Thyroid gland (tissue), 4 donors: ENCODE data around the gene AKAP12. TPM values are rescaled to one million over a fixed set of nuclear protein-coding genes. Genes with fewer than 3 reads are reported as not detected.

Experiments used
- DNase-seq, 2 donors: peaks; one replicate each; pipeline ENCODE4 v3.0.0-alpha.2; 2019
- H3K27ac ChIP-seq, 3 donors: fragments of 200-600 bp; sonication (generic); 1 replicate in 2 of 3; 2 replicates in 1 of 3; pipeline ENCODE4 v1.5.1; 2016 to 2019; ENCODE audit warnings: mild to moderate bottlenecking in 1 of 3, moderate library complexity in 1 of 3
- H3K27me3 ChIP-seq: fragments of 200-600 bp; sonication (generic); one replicate; pipeline ENCODE4 v1.5.1; 2019
- H3K36me3 ChIP-seq, 2 donors: fragments of 200-600 bp; sonication (generic); one replicate each; pipeline ENCODE4 v1.5.1; 2016 to 2019
- H3K4me1 ChIP-seq, 2 donors: fragments of 200-600 bp; sonication (generic); one replicate each; pipeline ENCODE4 v1.5.1; 2017 to 2019
- H3K4me3 ChIP-seq, 3 donors: fragments of 200-600 bp; sonication (generic); replicated peaks in 1 of 3; 1 replicate in 2 of 3; 2 replicates in 1 of 3; pipeline ENCODE4 v1.5.1; 2016; ENCODE audit warnings: mild to moderate bottlenecking in 1 of 3
- H3K9me3 ChIP-seq: fragments of 200-600 bp; sonication (generic); one replicate; pipeline ENCODE4 v1.5.1; 2017
- POLR2A ChIP-seq, 2 donors: fragments of 450-650 bp; IDR thresholded peaks; one replicate each; pipeline ENCODE4 v1.6.1; 2017; ENCODE audit warnings: antibody characterized with exemption in 2 of 2, mild to moderate bottlenecking in 2 of 2, moderate library complexity in 1 of 2
- WGBS, 2 donors: methylation state at CpG; one replicate each; pipeline ENCODE4 v1.1.5; 2017; 5-methylcytosine and 5-hydroxymethylcytosine counted together
- intact Hi-C: fragments of 100-400 bp; cut with DNase I; formaldehyde crosslinking; loops from one replicate; pipeline ENCODE4 v1.15.1; 2023
- total RNA-seq, 4 donors: library from RNA; depleted of rRNA; stranded (reverse); fragments of >200 nt; gene quantifications; one replicate each; pipeline ENCODE4 v1.2.3, GENCODE V29; 2016
- TF ChIP-seq, protein P1 (sequence below), 6 experiments: fragments of 200-600 bp in 3 of 6; fragments of 450-650 bp in 3 of 6; sonication (generic) in 3 of 6; IDR thresholded peaks; one replicate each; pipeline ENCODE4 v1.5.1; 2016 to 2019; ENCODE audit warnings: antibody characterized with exemption in 6 of 6, mild to moderate bottlenecking in 2 of 6, inconsistent platforms in 1 of 6, moderate library complexity in 1 of 6

The AKAP12 gene
- total RNA-seq, 4 donors from 2014 or later, result 50.7 to 108 (median 79.4) TPM

DNA sequence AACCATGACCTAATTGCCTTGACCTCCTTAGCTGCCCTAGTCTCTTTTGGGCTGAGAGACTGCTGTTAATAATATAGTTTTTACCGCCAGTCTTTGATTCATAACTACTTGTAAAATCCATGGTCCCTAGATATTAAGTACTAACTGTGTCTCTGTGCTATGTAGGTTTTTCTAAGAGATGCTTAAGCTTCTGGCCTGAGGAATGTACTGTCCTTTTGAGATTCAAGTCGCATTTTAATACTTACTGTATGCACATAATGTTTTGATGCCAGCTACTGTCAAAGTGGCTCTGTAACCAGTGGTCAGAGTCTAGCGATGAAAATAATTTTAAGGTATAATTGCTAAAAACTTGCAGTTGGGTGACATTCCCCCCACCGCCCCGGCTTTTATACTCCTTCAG, 2.1 kb downstream of the AKAP12 start:
- peaks cover 20 to 27% of the 10 kb centered on the region in 2 donors for H3K4me1 ChIP-seq
- 85 to 93% methylated on average over 5 of the region's 5 CpGs for WGBS, 2 donors
- H3K27ac ChIP-seq, result peak overlapping the region in 1 of 3 donors; percentile 42
- no peaks in the 10 kb centered on the region for H3K9me3 ChIP-seq
- DNase-seq, result no peak
- intact Hi-C loops, result loop anchor here (5.0 to 10.0 kb wide), 2 partner anchors 80 to 227 kb away; no protein-coding TSS in a partner anchor
- no peak overlapping the region for H3K4me3 ChIP-seq
- TF ChIP-seq, protein P1, sequence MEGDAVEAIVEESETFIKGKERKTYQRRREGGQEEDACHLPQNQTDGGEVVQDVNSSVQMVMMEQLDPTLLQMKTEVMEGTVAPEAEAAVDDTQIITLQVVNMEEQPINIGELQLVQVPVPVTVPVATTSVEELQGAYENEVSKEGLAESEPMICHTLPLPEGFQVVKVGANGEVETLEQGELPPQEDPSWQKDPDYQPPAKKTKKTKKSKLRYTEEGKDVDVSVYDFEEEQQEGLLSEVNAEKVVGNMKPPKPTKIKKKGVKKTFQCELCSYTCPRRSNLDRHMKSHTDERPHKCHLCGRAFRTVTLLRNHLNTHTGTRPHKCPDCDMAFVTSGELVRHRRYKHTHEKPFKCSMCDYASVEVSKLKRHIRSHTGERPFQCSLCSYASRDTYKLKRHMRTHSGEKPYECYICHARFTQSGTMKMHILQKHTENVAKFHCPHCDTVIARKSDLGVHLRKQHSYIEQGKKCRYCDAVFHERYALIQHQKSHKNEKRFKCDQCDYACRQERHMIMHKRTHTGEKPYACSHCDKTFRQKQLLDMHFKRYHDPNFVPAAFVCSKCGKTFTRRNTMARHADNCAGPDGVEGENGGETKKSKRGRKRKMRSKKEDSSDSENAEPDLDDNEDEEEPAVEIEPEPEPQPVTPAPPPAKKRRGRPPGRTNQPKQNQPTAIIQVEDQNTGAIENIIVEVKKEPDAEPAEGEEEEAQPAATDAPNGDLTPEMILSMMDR (IDR thresholded peaks at IDR 0.05), result no peak
- TF ChIP-seq POLR2A (IDR thresholded peaks at IDR 0.05), result no peak
- no peaks in the 10 kb centered on the region for H3K36me3 ChIP-seq
- H3K27me3 ChIP-seq, result no peaks in the 10 kb centered on the region

DNA sequence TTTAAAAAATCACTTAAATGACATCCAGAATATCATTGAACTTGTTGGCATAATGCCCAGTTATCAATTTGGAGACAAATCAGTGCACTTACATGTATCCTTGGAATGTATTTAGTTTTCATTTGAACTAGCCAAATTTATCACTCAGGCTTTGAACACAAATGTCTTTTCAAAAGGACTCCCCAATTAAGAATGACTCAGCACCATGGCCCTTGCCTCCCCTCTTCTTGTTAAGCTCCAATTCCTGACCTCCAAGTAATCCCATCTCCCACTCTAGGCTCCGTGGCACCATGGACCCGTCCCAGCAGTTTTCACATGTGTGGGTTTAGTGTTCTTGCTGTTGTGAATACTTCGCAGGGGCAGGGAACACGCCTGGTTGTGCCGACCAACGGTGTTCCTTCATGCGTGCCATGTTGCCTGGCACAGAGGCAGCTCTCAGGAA, 2.7 kb downstream of the AKAP12 start:
- no peak overlapping the region for H3K4me3 ChIP-seq
- H3K27ac ChIP-seq, result peak overlapping the region in 2 of 3 donors; percentile 42 to 53
- 22 to 63% methylated on average over 7 of the region's 7 CpGs for WGBS, 2 donors
- peaks cover 25 to 33% of the 10 kb centered on the region in 2 donors for H3K4me1 ChIP-seq
- peak in 1 of 2 donors; percentile 43 for TF ChIP-seq POLR2A (IDR thresholded peaks at IDR 0.05)
- TF ChIP-seq, protein P1 (IDR thresholded peaks at IDR 0.05), result no peak
- H3K27me3 ChIP-seq, result no peaks in the 10 kb centered on the region
- no peaks in the 10 kb centered on the region for H3K9me3 ChIP-seq
- peak; percentile 88 to 90 for DNase-seq
- H3K36me3 ChIP-seq, result no peaks in the 10 kb centered on the region
- intact Hi-C loops, result loop anchor here (5.0 to 10.0 kb wide), 2 partner anchors 80 to 228 kb away; no protein-coding TSS in a partner anchor

DNA sequence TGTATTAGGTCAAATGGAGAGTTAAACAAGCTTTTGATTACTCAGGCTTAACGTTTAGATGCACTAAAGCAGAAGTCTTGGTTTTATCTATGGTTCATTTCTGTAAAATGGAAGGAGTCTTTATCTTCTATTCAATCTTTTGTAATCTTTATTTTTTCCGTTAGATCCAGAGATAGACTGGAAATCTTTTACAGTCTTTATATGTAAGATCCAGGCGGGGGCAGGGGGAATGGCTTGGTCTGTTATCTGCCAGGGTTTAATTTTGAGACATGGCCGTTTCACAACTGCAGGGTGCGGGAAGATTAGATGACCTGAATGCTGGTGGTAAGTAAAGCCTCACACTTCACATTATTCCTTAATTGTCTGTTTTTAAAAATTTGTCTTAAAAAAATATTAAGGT, 3.7 kb downstream of the AKAP12 start:
- Histone ChIP-seq H3K9me3 (no peaks in the 10 kb centered on the region), H3K36me3 (no peaks in the 10 kb centered on the region), H3K4me3 (no peak overlapping the region), H3K27me3 (no peaks in the 10 kb centered on the region), H3K4me1 (peaks cover 29 to 40% of the 10 kb centered on the region in 2 donors), H3K27ac (peak overlapping the region in 2 of 3 donors; percentile 42 to 53)
- TF ChIP-seq POLR2A (IDR thresholded peaks at IDR 0.05), result no peak
- TF ChIP-seq, protein P1 (IDR thresholded peaks at IDR 0.05), result no peak
- intact Hi-C loops, result loop anchor here (5.0 to 10.0 kb wide), 2 partner anchors 79 to 229 kb away; no protein-coding TSS in a partner anchor
- WGBS, 2 donors, result 83 to 84% methylated on average over 5 of the region's 5 CpGs
- no peak for DNase-seq

DNA sequence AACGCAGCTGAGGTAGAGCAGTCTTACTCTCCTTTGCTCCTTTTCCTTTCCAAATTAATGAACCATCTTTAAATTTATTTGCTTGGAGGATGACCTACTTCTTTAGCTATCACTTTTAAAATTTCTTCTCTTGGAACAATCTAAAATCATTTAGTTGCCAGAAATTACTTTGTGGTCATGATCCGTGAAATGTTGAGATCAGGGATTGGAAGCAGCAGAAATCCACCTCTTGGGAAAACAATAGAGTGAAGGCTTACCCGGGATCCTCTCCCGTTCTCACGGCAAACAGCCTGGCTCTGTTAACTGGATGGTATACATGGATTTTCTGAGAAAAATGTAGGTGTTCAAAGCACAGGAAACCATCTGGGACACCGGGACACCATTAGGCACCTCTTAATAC, 7.7 kb downstream of the AKAP12 start:
- no peaks in the 10 kb centered on the region for H3K9me3 ChIP-seq
- H3K4me3 ChIP-seq, result no peak overlapping the region
- WGBS, 2 donors, result 28 to 43% methylated on average over 6 of the region's 6 CpGs
- no peaks in the 10 kb centered on the region for H3K27me3 ChIP-seq
- TF ChIP-seq, protein P1 (IDR thresholded peaks at IDR 0.05), result no peak
- no peak for TF ChIP-seq POLR2A (IDR thresholded peaks at IDR 0.05)
- no peak for DNase-seq
- H3K27ac ChIP-seq, result peak overlapping the region; percentile 47 to 69 (median 56)
- intact Hi-C loops, result loop anchor here (10.0 kb wide), 1 partner anchor 233 kb away; no protein-coding TSS in a partner anchor
- H3K36me3 ChIP-seq, result no peaks in the 10 kb centered on the region
- peaks cover 23 to 37% of the 10 kb centered on the region in 2 donors for H3K4me1 ChIP-seq

DNA sequence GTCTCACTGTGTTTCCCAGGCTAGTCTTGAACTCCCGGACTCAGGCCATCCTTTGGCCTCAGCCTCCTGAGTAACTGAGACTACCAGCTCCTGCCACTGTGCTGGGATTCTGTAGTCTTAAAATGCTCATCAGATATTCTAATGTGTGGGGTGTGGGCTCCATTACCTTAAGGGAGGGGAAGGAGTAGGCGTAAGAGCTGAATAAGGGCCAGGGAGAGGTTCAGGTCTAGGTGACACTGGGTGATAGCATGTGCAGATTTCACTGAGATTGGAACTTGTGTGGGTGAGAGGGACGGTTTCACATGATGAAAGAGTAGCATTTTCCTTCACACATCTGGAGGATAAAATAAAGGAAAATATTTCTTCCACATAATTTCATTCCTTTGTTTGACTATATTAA, 8.5 kb downstream of the AKAP12 start:
- Histone ChIP-seq H3K36me3 (no peaks in the 10 kb centered on the region), H3K27me3 (no peaks in the 10 kb centered on the region), H3K4me1 (peaks cover 22 to 36% of the 10 kb centered on the region in 2 donors), H3K4me3 (no peak overlapping the region), H3K9me3 (no peaks in the 10 kb centered on the region), H3K27ac (peak overlapping the region; percentile 47 to 69 (median 56))
- intact Hi-C loops, result loop anchor here (10.0 kb wide), 1 partner anchor 233 kb away; no protein-coding TSS in a partner anchor
- TF ChIP-seq POLR2A (IDR thresholded peaks at IDR 0.05), result no peak
- TF ChIP-seq, protein P1 (IDR thresholded peaks at IDR 0.05), result no peak
- 95 to 98% methylated on average over 3 of the region's 3 CpGs for WGBS, 2 donors
- no peak for DNase-seq
